GM12878 (cell line): ENCODE measurements around the gene SLC39A11. TPM values are rescaled to one million over a fixed set of nuclear protein-coding genes. Genes with fewer than 3 reads are reported as not detected.

Experiments
- ATAC-seq: fragments of 200-7000 bp; cut with Tn5 transposase; 3 replicates; pipeline ENCODE4 v1.9.1; 2020; ENCODE audit warnings: mild to moderate bottlenecking, moderate library complexity
- BruUV-seq: library from RNA; stranded (reverse); fragments of 400-500 nt; replicated peaks from 2 replicates; lab custom pipeline; 2021; lab: Mats Ljungman, UMichigan
- CTCF ChIA-PET: fragments of 300-600 bp; sonication (Branson Sonifier 250); formaldehyde crosslinking; extraction: SDS; loops from one replicate; lab custom pipeline; 2021; ENCODE audit warnings: inconsistent platforms; lab: Yijun Ruan, JAX
- POLR2A ChIA-PET: fragments of 350-600 bp; formaldehyde crosslinking; extraction: SDS; loops from one replicate; lab custom pipeline; 2021; ENCODE audit warnings: inconsistent platforms; lab: Charles Lee
- RAD21 ChIA-PET: fragments of 300-600 bp; sonication (Branson Sonifier 250); formaldehyde crosslinking; loops from one replicate; lab custom pipeline; 2023; ENCODE audit warnings: antibody characterized with exemption; ENCODE audit not compliant: unreplicated experiment; lab: Charles Lee
- SMC1A ChIA-PET: fragments of 300-600 bp; sonication (Branson Sonifier 250); formaldehyde crosslinking; loops from one replicate; lab custom pipeline; 2023; ENCODE audit not compliant: unreplicated experiment, uncharacterized antibody; lab: Charles Lee
- DNase-seq: peaks from one replicate; pipeline ENCODE4 v3.0.0-alpha.2; 2011; ENCODE audit warnings: low read depth, low spot score
- FAIRE-seq: peaks from 3 replicates; lab custom pipeline; 2011; peaks lifted over from hg19 to GRCh38; lab: Jason Lieb, UNC
- H2AFZ ChIP-seq: 2 replicates; pipeline ENCODE4 v1.6.0; 2011; ENCODE audit warnings: low read depth, low read length, control low read depth; ENCODE audit not compliant: control insufficient read depth
- H3K27ac ChIP-seq: 2 replicates; pipeline ENCODE4 v1.5.1; 2011; ENCODE audit warnings: control low read depth; ENCODE audit not compliant: control insufficient read depth, insufficient read depth
- H3K27me3 ChIP-seq, 2 experiments: replicated peaks in 1 of 2; 2 replicates each; pipeline versions ENCODE4 v1.6.0 to v1.6.1; 2011; ENCODE audit warnings: low read length in 1 of 2; ENCODE audit not compliant: control insufficient read depth in 2 of 2, insufficient read depth in 2 of 2
- H3K36me3 ChIP-seq, 2 experiments: 2 replicates each; pipeline ENCODE4 v1.5.1; 2011; ENCODE audit warnings: low read length in 1 of 2; ENCODE audit not compliant: control insufficient read depth in 2 of 2, insufficient read depth in 2 of 2
- H3K4me1 ChIP-seq: 2 replicates; pipeline ENCODE4 v1.6.1; 2011; ENCODE audit warnings: mild to moderate bottlenecking, low read length, moderate library complexity, mixed read lengths; ENCODE audit not compliant: control insufficient read depth, insufficient read depth
- H3K4me2 ChIP-seq: 2 replicates; pipeline ENCODE4 v1.6.0; 2011; ENCODE audit warnings: control low read depth; ENCODE audit not compliant: control insufficient read depth, insufficient read depth
- H3K4me3 ChIP-seq: fragments of 200-600 bp; sonication (generic); 2 replicates; pipeline ENCODE4 v1.5.1; 2016
- H3K79me2 ChIP-seq: 2 replicates; pipeline ENCODE4 v1.6.0; 2011; ENCODE audit warnings: low read length; ENCODE audit not compliant: control insufficient read depth, insufficient read depth
- H3K9ac ChIP-seq: 2 replicates; pipeline ENCODE4 v1.8.0; 2011; ENCODE audit warnings: low read length, control low read depth, mixed read lengths; ENCODE audit not compliant: control insufficient read depth, insufficient read depth
- H3K9me3 ChIP-seq: replicated peaks from 3 replicates; pipeline ENCODE4 v1.5.1; 2011; ENCODE audit warnings: mild to moderate bottlenecking, low read length; ENCODE audit not compliant: control insufficient read depth, insufficient read depth
- H4K20me1 ChIP-seq: 2 replicates; pipeline ENCODE4 v1.6.0; 2011; ENCODE audit not compliant: control insufficient read depth, insufficient read depth
- BACH1 ChIP-seq: fragments of 450-650 bp; IDR thresholded peaks from 2 replicates; pipeline ENCODE4 v1.6.1; 2017; ENCODE audit warnings: mild to moderate bottlenecking, borderline replicate concordance
- BRCA1 ChIP-seq: IDR thresholded peaks from 2 replicates; pipeline ENCODE4 v1.6.1; 2011; ENCODE audit warnings: low read depth, low read length, improper control_type of control experiment
- CUX1 ChIP-seq: IDR thresholded peaks from 2 replicates; pipeline ENCODE4 v1.6.1; 2012; ENCODE audit warnings: improper control_type of control experiment, low read depth, low read length; ENCODE audit not compliant: insufficient replicate concordance
- FOXM1 ChIP-seq: IDR thresholded peaks from 2 replicates; pipeline ENCODE4 v1.6.1; 2012; ENCODE audit warnings: low read depth, mild to moderate bottlenecking, inconsistent platforms, low read length, moderate library complexity
- IKZF1 ChIP-seq: fragments of 450-650 bp; conservative IDR thresholded peaks from 2 replicates; pipeline ENCODE4 v1.6.1; 2017; ENCODE audit warnings: antibody characterized with exemption, mild to moderate bottlenecking
- NFXL1 ChIP-seq: fragments of 450-650 bp; IDR thresholded peaks from 2 replicates; pipeline ENCODE4 v1.6.1; 2017; ENCODE audit warnings: antibody characterized with exemption, mild to moderate bottlenecking, borderline replicate concordance
- NR2C2 ChIP-seq: IDR thresholded peaks from 2 replicates; pipeline ENCODE4 v1.6.1; 2011; ENCODE audit warnings: borderline replicate concordance, low read depth; ENCODE audit not compliant: control insufficient read depth, insufficient read length
- ZNF592 ChIP-seq: fragments of 450-650 bp; IDR thresholded peaks from 2 replicates; pipeline ENCODE4 v1.6.1; 2017; ENCODE audit warnings: mild to moderate bottlenecking, moderate library complexity
- WGBS: methylation state at CpG from one replicate; pipeline ENCODE4 v1.1.6; 2016; ENCODE audit warnings: low lambda C conversion rate; ENCODE audit not compliant: insufficient replicate concordance, insufficient coverage; ENCODE audit errors: missing lambda C conversion rate; 5-methylcytosine and 5-hydroxymethylcytosine counted together
- in situ Hi-C: fragments of 300-500 bp; cut with MboI; formaldehyde crosslinking; loops from 9 replicates; pipeline ENCODE4 v1.14.3; 2018; ENCODE audit warnings: mixed read lengths
- intact Hi-C: fragments of 100-400 bp; cut with micrococcal nuclease; formaldehyde crosslinking; loops from one replicate; pipeline ENCODE4 v1.14.2; 2022; ENCODE audit not compliant: unreplicated experiment
- polyA plus RNA-seq, 11 experiments: library from polyadenylated mRNA; depleted of rRNA in 4 of 11; unstranded in 6 of 11; stranded (reverse) in 5 of 11; fragments of >200 nt; fragmentation: Nextera tagmentation in 4 of 11; fragmentation: Illumina TruSeq in 1 of 11; extraction: Ambion mirVana in 4 of 11; extraction: Trizol in 1 of 11; gene quantifications; 1 replicate in 1 of 11; 2 replicates in 10 of 11; pipeline versions ENCODE4 v1.2.1 to v1.2.3, GENCODE V29; 2011 to 2016; ENCODE audit warnings: inconsistent platforms in 2 of 11, missing spikeins in 2 of 11, low read depth in 1 of 11
- total RNA-seq, 4 experiments: library from RNA; depleted of rRNA in 3 of 4; stranded (reverse); fragments of >200 nt in 3 of 4; fragmentation: Illumina TruSeq in 1 of 4; extraction: Trizol in 1 of 4; gene quantifications; 2 replicates each; pipeline versions ENCODE4 v1.2.1 to v1.2.3, GENCODE V29; 2013 to 2021

Gene SLC39A11
- total and polyA plus RNA-seq, 10 of the 15 experiments (the other 5 are each of a cell fraction or from before 2014, with no cell fraction given), result 8.6 to 23.8 (median 14.0) TPM

GRCh38 chr17:72760368-72760767 is 332.1 kb downstream of the SLC39A11 start:
- ATAC-seq, result no peak
- no peaks in the 10 kb centered on the region for H3K36me3 ChIP-seq
- WGBS, result 84% methylated on average over 6 of the region's 6 CpGs
- H3K4me3 ChIP-seq, result no peak overlapping the region
- H2AFZ ChIP-seq, result no peak overlapping the region
- SMC1A ChIA-PET, result interaction anchor here (1.4 kb wide), 1 partner anchor 204 kb away, joined by 3 read pairs; no protein-coding TSS in a partner anchor
- no peak for DNase-seq
- CTCF ChIA-PET, result no interaction called here
- TF ChIP-seq BRCA1, result no peak
- no peak for TF ChIP-seq FOXM1
- no peaks in the 10 kb centered on the region for H3K4me1 ChIP-seq
- POLR2A ChIA-PET, result no interaction called here
- no peaks in the 10 kb centered on the region for H3K27me3 ChIP-seq
- no peaks in the 10 kb centered on the region for H3K9me3 ChIP-seq
- no peak overlapping the region for H3K27ac ChIP-seq
- FAIRE-seq, result no peak
- no TSS peak for BruUV-seq
- in situ Hi-C loops (no loop called here), intact Hi-C loops (no loop called here)
- no peak overlapping the region for H3K9ac ChIP-seq
- no peak overlapping the region for H3K4me2 ChIP-seq
- H3K79me2 ChIP-seq, result no peaks in the 10 kb centered on the region
- RAD21 ChIA-PET, result no interaction called here
- H4K20me1 ChIP-seq, result no peaks in the 10 kb centered on the region

- BruUV-seq, result no TSS peak
- Histone ChIP-seq H4K20me1 (no peaks in the 10 kb centered on the region), H3K36me3 (no peaks in the 10 kb centered on the region), H2AFZ (no peak overlapping the region), H3K4me1 (no peaks in the 10 kb centered on the region), H3K9me3 (no peaks in the 10 kb centered on the region), H3K27ac (no peak overlapping the region), H3K27me3 (no peaks in the 10 kb centered on the region), H3K9ac (no peak overlapping the region), H3K4me3 (no peak overlapping the region), H3K4me2 (no peak overlapping the region), H3K79me2 (no peaks in the 10 kb centered on the region)
- FAIRE-seq (no peak), ATAC-seq (no peak), DNase-seq (no peak)
- CTCF ChIA-PET, result no interaction called here
- POLR2A ChIA-PET, result no interaction called here
- intact Hi-C loops, result no loop called here
- 72% methylated on average over 2 of the region's 2 CpGs for WGBS
- SMC1A ChIA-PET, result interaction anchor here (1.0 kb wide), 1 partner anchor 13 kb away, joined by 3 read pairs; no protein-coding TSS in a partner anchor
- in situ Hi-C loops, result no loop called here
- RAD21 ChIA-PET, result no interaction called here
- TF ChIP-seq CUX1 (no peak), NFXL1 (no peak), NR2C2 (no peak), BACH1 (no peak), IKZF1 (no peak), ZNF592 (no peak)
Measured at GRCh38 chr17:72759301-72759700, 333.2 kb downstream of the SLC39A11 start.
